T-cell (primary cell): ENCODE data around the gene FAM72C. TPM values are rescaled to one million over a fixed set of nuclear protein-coding genes. Genes with fewer than 3 reads are reported as not detected.
"Not testable (repeated sequence)": the region's sequence is repeated elsewhere in the genome, so short reads cannot be mapped to it uniquely, and the experiment has no call there.

Experiments used
- ATAC-seq, 4 experiments: fragments of 200-7000 bp in 3 of 4; fragments of 150-1000 bp in 1 of 4; cut with Tn5 transposase; replicated peaks in 1 of 4; 1 replicate in 3 of 4; 2 replicates in 1 of 4; pipeline ENCODE4 v1.10.0; 2021; ENCODE audit warnings: moderate library complexity in 3 of 4, mild to moderate bottlenecking in 2 of 4, moderate number of reproducible peaks in 1 of 4
- CTCF ChIA-PET, 2 donors: fragments of 300-600 bp; sonication (Branson Sonifier 250); formaldehyde crosslinking; loops; one replicate each; lab custom pipeline; 2022; ENCODE audit warnings: antibody characterized with exemption in 2 of 2; lab: Charles Lee
- POLR2A ChIA-PET, 2 donors: fragments of 300-600 bp; sonication (Branson Sonifier 250); formaldehyde crosslinking; loops; one replicate each; lab custom pipeline; 2022; ENCODE audit warnings: antibody characterized with exemption in 2 of 2; lab: Charles Lee
- DNase-seq, 35 experiments: peaks; one replicate each; pipeline versions ENCODE4 v3.0.0 to v3.0.0-alpha.2; 2013 to 2023
- H3K27ac ChIP-seq: one replicate; pipeline ENCODE4 v1.5.1; 2013; ENCODE audit warnings: low read length
- H3K27me3 ChIP-seq, 2 experiments: replicated peaks in 1 of 2; 1 replicate in 1 of 2; 2 replicates in 1 of 2; pipeline versions ENCODE4 v1.6.1 to v1.7.0; 2013; ENCODE audit warnings: low read length in 1 of 2, mixed read lengths in 1 of 2; ENCODE audit not compliant: control insufficient read depth in 2 of 2, insufficient read depth in 2 of 2; ENCODE audit errors: extremely low read depth in 1 of 2
- H3K36me3 ChIP-seq, 2 donors: 1 replicate in 1 of 2; 2 replicates in 1 of 2; pipeline versions ENCODE4 v1.6.1 to v1.7.0; 2013; ENCODE audit warnings: low read length in 1 of 2; ENCODE audit not compliant: control insufficient read depth in 2 of 2, insufficient read depth in 1 of 2; ENCODE audit errors: extremely low read depth in 1 of 2
- H3K4me1 ChIP-seq, 2 experiments: 1 replicate in 1 of 2; 2 replicates in 1 of 2; pipeline versions ENCODE4 v1.6.1 to v1.7.0; 2013; ENCODE audit warnings: low read length in 2 of 2, mixed read lengths in 1 of 2; ENCODE audit not compliant: insufficient read depth in 2 of 2, control insufficient read depth in 1 of 2; ENCODE audit errors: extremely low read depth in 1 of 2
- H3K4me3 ChIP-seq, 2 donors: 1 replicate in 1 of 2; 2 replicates in 1 of 2; pipeline versions ENCODE4 v1.5.1 to v1.7.0; 2013; ENCODE audit warnings: mild to moderate bottlenecking in 2 of 2, low read length in 1 of 2, moderate library complexity in 1 of 2; ENCODE audit not compliant: control insufficient read depth in 1 of 2; ENCODE audit errors: extremely low read depth in 1 of 2
- H3K9me3 ChIP-seq: 2 replicates; pipeline ENCODE4 v1.7.0; 2013
- H3K27ac Mint-ChIP-seq, 2 donors: one replicate each; pipeline ENCODE4 v1.8.0; 2020 to 2021; ENCODE audit warnings: mild to moderate bottlenecking in 2 of 2, mixed read lengths in 2 of 2
- H3K27me3 Mint-ChIP-seq, 2 donors: one replicate each; pipeline ENCODE4 v1.8.0; 2021 to 2022; ENCODE audit warnings: mixed read lengths in 2 of 2
- H3K36me3 Mint-ChIP-seq: one replicate; pipeline ENCODE4 v1.8.0; 2021; ENCODE audit warnings: mixed read lengths
- H3K4me1 Mint-ChIP-seq, 3 donors: one replicate each; pipeline ENCODE4 v1.8.0; 2020 to 2022; ENCODE audit warnings: mixed read lengths in 3 of 3, mild to moderate bottlenecking in 1 of 3
- H3K4me3 Mint-ChIP-seq, 3 donors: one replicate each; pipeline ENCODE4 v1.8.0; 2020 to 2022; ENCODE audit warnings: mild to moderate bottlenecking in 3 of 3, mixed read lengths in 3 of 3, moderate library complexity in 3 of 3
- H3K9me3 Mint-ChIP-seq, 3 donors: one replicate each; pipeline ENCODE4 v1.8.0; 2020 to 2022; ENCODE audit warnings: mixed read lengths in 3 of 3
- WGBS: methylation state at CpG from one replicate; pipeline ENCODE4 v1.1.5; 2013; ENCODE audit warnings: missing lambda C conversion rate; ENCODE audit not compliant: insufficient coverage; 5-methylcytosine and 5-hydroxymethylcytosine counted together
- total RNA-seq, 35 experiments: library from RNA in 6 of 35; stranded (reverse) in 6 of 35; fragments of 120-200 nt in 1 of 35; gene quantifications; one replicate each; pipeline versions ENCODE4 v1.2.1 to v1.2.4 and lab custom pipeline; 2013 to 2026

The FAM72C gene
- total RNA-seq, 5 donors from 2014 or later (not counting 1 experiment from before 2014, with no cell fraction given), result 0.26 to 0.70 (median 0.41) TPM; not detected in 1

DNA sequence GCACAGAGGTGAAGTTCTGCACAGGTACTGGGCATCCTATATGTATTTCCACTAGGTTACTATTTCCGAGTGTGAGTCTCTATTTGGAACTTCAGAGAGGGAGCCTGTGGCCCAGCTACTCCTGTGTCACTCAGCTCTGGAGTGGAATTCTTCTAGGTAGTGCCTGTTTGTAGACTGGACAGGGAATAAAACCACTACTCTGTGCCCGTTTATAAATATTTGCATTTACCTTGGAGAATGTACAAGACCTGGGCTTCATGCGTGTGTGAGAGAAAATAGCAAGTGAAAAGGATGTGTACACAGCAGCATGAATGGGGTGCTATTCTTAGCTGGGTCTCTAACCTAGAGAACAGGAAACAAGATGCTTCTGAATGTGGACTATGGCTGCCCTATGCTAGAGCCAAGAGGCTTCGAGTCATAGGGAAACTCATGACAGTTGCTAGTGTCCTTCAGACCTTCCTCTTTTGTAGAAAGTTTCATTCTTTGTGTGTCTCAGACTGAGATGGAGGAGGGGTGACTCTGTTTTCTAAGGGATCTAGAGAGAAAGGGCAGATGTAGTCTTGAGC, 40.5 kb upstream of the FAM72C start:
- H3K4me3 ChIP-seq, H3K4me1 Mint-ChIP-seq, CTCF ChIA-PET, H3K9me3 Mint-ChIP-seq, POLR2A ChIA-PET, H3K27ac ChIP-seq, H3K9me3 ChIP-seq, H3K4me3 Mint-ChIP-seq, DNase-seq, H3K27ac Mint-ChIP-seq, H3K27me3 Mint-ChIP-seq, H3K36me3 Mint-ChIP-seq, H3K27me3 ChIP-seq, H3K36me3 ChIP-seq, H3K4me1 ChIP-seq: not testable (repeated sequence)
- WGBS, result no CpG with 5 or more reads among the region's 4 CpGs
- ATAC-seq, result peak in 1 of 4 experiments; percentile 12

DNA sequence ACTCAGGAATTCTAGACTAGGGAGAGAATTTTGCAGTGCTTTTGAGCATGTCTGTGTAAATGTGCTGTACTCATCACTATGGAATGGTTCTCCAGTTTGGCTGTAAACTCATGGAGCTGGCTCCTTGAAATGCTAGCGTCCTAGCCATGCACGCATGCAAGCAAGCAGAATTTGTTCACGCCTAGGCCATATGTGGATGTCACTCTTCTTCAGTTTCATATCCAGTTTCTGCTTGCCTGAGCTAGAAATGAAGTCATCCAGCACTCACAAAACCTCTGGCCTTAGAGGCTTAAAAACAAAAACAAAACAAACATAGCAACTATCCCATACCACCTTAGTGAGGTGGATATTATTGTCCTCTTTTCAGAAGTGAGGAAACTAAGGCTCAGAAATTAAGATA, 37.6 kb upstream of the FAM72C start:
- H3K27me3 ChIP-seq, H3K36me3 Mint-ChIP-seq, H3K4me1 Mint-ChIP-seq, CTCF ChIA-PET, ATAC-seq, H3K27me3 Mint-ChIP-seq, H3K4me1 ChIP-seq, H3K9me3 ChIP-seq, H3K4me3 Mint-ChIP-seq, POLR2A ChIA-PET, DNase-seq, H3K36me3 ChIP-seq, H3K4me3 ChIP-seq, H3K27ac Mint-ChIP-seq, H3K9me3 Mint-ChIP-seq, H3K27ac ChIP-seq: not testable (repeated sequence)
- WGBS, result no CpG with 5 or more reads among the region's 3 CpGs

GRCh38 chr1:144004259-144004658, 32.5 kb upstream of the FAM72C start:
- CTCF ChIA-PET, H3K27ac ChIP-seq, H3K27me3 Mint-ChIP-seq, H3K36me3 ChIP-seq, H3K36me3 Mint-ChIP-seq, H3K27me3 ChIP-seq, ATAC-seq, H3K4me1 ChIP-seq, POLR2A ChIA-PET, H3K27ac Mint-ChIP-seq, H3K4me3 Mint-ChIP-seq, H3K9me3 ChIP-seq, H3K4me3 ChIP-seq, H3K9me3 Mint-ChIP-seq, DNase-seq, H3K4me1 Mint-ChIP-seq: not testable (repeated sequence)
- WGBS, result no CpG with 5 or more reads among the region's 1 CpG

GRCh38 chr1:144003306-144004029, 31.7 kb upstream of the FAM72C start:
- H3K9me3 Mint-ChIP-seq, H3K27me3 ChIP-seq, H3K4me3 ChIP-seq, DNase-seq, CTCF ChIA-PET, H3K4me3 Mint-ChIP-seq, H3K4me1 Mint-ChIP-seq, H3K36me3 Mint-ChIP-seq, H3K4me1 ChIP-seq, H3K27me3 Mint-ChIP-seq, H3K9me3 ChIP-seq, ATAC-seq, POLR2A ChIA-PET, H3K36me3 ChIP-seq, H3K27ac Mint-ChIP-seq, H3K27ac ChIP-seq: not testable (repeated sequence)
- no CpG with 5 or more reads among the region's 2 CpGs for WGBS

DNA sequence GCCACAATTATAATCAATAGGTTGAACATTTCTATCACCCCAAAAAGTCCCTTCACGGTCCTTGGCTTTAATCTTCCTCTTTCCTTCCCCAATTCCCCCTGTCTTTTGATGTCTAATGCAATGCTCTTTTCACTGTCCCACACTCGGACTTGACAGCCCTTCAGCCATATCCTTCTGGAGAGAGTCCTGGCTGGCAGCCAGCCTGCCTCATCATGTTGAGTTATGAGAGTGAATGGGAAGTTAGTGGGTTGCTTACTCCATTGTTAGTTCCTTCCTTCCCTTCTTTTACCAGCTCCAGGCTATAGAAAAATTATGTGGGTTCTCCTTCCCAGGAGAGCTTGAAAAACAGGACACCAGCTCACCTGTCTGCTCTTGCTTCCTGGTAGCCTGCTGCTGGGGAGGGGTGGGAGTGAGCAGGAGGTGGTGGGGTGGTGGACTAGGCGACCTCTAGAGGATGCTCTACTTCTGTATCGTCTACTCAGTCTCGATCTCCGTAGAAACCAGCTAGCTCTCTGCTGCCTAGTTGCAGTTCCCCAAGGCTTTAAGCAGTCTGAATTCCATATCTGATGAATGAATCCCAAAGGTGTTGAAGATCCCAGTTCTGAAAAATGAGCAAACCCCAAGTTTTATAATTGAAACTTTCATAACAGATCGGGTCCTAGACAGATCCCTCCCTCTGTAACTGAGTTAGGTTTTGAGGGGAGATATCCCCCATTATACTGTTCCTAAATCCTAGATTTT, 30.5 kb upstream of the FAM72C start:
- H3K36me3 ChIP-seq, H3K27me3 ChIP-seq, DNase-seq, H3K36me3 Mint-ChIP-seq, H3K9me3 Mint-ChIP-seq, H3K4me1 Mint-ChIP-seq, H3K27ac ChIP-seq, H3K27me3 Mint-ChIP-seq, H3K4me3 ChIP-seq, H3K4me1 ChIP-seq, POLR2A ChIA-PET, CTCF ChIA-PET, H3K9me3 ChIP-seq, H3K4me3 Mint-ChIP-seq, H3K27ac Mint-ChIP-seq: not testable (repeated sequence)
- whole genome bisulfite sequencing, result no CpG with 5 or more reads among the region's 7 CpGs
- ATAC-seq, result peak; percentile 29 to 51 (median 45)

DNA sequence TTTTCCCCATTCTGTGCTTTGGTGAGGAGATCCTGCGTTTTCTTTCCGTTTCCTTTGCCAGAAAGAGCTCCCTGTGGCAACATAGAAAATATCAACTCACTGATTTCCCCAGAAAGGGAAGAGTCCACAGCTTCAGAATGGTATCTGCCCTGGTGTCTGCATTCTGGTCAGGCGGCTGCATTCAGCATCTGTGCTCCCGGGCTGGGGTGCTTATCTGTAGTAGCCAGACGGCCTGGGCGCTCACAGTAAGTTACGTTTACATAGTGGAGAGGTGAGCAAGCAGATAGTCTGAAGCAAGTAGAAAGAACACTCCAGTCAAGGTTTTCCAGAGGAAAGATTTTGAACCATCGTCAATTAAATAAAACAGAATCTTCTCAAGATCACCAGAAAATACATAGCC, 29.3 kb upstream of the FAM72C start:
- H3K27me3 Mint-ChIP-seq, H3K9me3 ChIP-seq, POLR2A ChIA-PET, H3K4me1 ChIP-seq, H3K4me1 Mint-ChIP-seq, H3K27ac ChIP-seq, CTCF ChIA-PET, DNase-seq, ATAC-seq, H3K36me3 Mint-ChIP-seq, H3K4me3 Mint-ChIP-seq, H3K27ac Mint-ChIP-seq, H3K27me3 ChIP-seq, H3K36me3 ChIP-seq, H3K9me3 Mint-ChIP-seq, H3K4me3 ChIP-seq: not testable (repeated sequence)
- WGBS, result no CpG with 5 or more reads among the region's 8 CpGs
